HL-60/S4 (cell line): ENCODE data around the gene OR2J1.
"Not testable (repeated sequence)": the region's sequence is repeated elsewhere in the genome, so short reads cannot be mapped to it uniquely, and the experiment has no call there.

Source experiments
- in situ Hi-C: fragments of 300-500 bp; cut with MboI; formaldehyde crosslinking; loops from 2 replicates; pipeline ENCODE4 v1.14.3; 2022; ENCODE audit warnings: low sequenced_read_pairs

Gene OR2J1

DNA sequence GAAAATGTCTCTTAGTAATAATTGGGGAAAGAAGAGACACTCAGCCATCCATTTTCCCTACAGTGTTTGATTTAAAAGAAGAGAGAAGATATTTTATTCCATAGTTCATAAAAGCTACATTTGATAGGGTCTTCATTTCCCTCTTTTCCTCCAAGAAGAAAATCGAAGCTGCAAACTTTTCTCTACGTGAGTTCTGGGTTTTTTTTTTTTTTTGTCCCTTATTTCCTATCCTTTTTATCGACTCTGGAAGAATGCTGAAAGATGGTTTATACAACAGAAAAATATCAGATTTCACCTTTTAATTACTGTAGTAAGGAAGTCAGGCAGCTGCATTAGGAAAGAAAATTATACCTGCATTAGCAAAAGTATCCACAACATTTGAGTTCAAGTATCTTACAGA, at the start of gene OR2J1:
TSS of gene OR2J1 (plus strand) at position 301 of the 400 bp plus-strand sequence. CDS start 1,453 bp downstream, outside the sequence.
- in situ Hi-C loops, result no loop called here

DNA sequence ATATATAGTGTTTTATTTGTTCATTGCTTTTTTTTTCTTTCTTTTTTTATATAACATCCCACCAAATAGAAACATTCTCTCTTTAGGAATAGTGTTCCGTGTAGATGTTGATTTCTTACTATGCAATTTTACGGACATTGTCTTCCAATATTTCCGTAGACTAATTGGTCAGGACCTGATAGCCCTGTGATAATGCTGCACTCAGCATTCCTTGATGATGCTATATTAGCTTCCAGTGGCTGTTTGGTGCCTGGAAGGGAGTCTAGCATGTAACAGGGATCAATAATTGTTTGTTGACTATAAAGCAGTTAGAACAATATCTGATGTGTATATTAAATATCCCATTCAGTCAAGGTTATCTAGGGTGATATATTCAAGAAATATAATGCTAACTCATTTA, 47.6 kb upstream of the OR2J1 start:
- in situ Hi-C loops, result no loop called here

DNA sequence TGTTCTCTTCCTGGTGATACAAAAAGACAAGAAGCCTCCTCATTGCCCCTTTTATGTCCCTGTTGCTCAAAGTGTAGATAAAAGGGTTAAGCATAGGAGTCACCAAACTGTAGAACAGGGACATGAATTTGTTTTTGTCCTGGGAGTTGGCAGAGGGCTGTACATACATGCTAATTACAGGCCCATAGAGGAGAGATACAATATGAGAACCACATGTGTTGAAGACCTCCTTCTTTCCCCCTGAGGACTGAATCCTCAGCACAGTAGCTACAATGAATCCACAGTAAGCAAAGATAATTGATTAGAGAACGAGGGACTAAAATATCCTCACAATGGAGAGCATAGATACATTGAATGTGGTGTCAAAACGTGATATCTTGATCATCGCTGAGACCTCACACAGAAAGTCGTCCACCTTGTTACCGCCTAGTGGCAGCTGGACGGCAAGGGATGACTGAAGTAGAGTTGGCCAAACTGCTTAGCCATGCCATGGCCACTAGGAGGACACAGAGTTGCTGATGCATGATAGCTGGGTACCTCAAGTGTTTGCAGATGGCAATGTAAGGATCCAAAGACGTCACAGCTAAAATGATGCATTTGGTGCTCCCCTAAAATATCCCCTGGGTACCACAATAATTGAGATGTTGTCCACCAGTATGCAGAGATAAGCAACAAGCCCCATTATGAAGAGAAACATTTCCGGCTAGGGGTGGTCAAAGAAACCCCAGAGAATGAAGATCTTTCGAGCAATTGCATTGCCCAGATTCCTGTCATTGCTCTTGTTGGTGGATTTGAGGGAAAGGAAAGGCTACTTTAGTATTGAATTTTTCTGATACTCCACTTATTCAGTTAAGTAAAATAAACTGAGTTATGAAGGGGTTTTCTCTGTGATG, 27.2 kb upstream of the OR2J1 start:
- in situ Hi-C loops, result no loop called here

DNA sequence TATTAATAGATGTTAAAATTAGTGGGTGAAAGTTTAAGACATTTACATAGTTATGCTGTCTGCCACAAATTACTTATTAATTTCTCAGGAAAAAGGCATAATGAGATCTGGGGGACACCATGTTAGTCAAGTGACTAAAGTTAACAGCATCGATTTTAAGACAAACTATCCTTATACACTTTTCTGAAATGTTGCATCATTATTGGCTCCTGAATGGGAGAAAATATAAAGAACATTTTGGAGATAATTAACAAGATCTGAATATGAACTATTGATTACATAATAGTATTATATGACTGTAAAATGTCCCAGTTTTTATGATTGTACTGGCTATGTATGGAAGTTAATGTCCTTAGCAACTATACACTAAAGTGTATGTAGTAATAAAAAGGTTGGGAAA, 20.1 kb upstream of the OR2J1 start:
- in situ Hi-C loops, result no loop called here

DNA sequence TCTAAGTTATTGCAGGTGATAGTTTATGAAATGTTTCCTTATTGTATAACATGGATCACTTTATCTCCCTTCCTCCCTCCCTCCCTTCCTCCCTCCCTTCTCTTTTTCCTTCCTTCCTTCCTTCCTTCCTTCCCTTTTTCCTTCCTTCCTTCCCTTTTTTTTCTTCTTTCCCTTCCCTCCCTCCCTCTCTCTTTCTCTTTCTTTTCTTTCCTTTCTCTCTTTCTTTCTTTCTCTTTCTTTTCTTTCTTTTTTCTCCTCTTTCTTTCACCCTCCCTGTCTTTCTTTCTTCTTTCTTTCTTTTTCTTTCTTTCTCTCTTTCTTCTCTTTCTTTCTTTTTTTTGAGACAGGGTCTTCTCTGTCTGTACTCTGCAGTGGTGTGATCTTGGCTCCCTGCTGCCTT, 18.0 kb upstream of the OR2J1 start:
- in situ Hi-C loops, result no loop called here

DNA sequence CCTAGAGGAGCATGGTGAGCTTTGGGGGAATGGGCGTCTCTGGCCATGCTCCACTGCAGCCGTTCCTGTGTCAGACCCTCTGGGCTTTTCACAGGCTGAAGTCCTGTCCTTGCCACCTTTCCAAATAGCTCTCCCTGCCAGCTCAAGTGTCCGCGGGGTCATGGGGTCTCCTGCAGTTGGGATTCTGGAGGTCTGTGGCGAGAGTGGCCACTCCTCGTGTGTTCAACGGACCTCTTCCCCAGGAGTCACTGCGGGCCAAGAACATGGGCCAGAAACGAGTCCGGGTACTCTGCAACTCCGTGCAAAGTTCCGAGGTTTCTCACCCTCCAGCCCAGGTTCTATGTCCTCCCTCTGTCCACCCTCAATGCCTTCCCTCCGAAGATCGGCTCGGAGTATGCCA, 16.8 kb upstream of the OR2J1 start:
- in situ Hi-C loops, result no loop called here

DNA sequence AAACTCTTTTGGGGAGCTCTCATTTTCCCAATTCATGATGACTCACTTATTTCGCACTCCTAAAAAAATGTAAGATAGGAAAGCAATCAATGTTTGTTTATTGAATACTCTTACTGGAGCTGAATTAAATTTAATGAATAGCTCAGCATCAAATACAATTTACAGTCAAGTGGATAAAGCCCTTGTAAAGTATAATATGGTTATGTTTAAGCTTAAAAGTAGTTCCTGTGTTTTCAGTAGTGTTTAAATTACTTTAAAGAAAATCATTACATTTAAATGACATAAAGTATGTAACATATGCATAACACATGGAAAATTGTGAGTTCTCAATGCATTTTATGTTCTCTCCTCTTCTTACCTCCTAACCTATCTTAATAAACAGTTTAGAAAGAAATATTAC, 12.1 kb upstream of the OR2J1 start, which contains the start of gene OR2B3:
TSS of gene OR2B3 (minus strand) at position 101 of the 400 bp plus-strand sequence. CDS start at position 36, 65 bp downstream.
- in situ Hi-C loops, result no loop called here

DNA sequence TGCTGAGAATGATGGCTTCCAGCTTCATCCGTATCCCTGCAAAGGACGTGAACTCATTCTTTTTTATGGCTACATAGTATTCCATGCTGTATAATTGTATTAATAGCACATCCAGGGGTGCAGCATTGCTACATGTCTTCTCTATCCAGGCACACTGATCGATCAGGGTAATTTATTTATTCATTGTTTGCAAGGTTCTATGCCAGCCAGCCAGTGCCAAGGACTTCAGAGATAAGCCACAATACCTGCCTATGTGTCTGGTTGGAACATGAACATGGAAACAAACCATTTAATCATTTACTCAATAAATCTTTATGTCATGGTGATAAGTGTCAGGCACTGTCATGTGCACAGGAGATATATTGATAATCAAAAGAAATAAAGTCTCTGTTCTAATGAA, 6.3 kb upstream of the OR2J1 start:
- in situ Hi-C loops, result no loop called here

DNA sequence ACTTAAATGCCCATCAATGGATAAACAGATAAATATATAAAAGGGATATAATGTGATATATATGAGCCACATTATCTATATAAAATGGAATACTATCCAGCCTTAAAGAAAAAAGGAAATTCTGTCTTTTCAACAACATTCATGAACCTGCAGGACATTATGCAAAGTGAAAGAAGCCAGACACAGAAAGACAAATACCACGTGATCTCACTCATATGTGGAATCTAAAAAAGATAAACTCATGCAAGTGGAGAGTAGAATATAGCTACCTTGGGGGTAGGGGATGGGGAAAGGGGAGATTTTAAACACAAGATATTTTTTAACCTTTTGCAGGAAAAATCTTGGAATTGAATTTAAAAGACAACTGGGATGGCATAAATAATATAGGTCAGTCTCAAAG, 1.5 kb upstream of the OR2J1 start:
- in situ Hi-C loops, result no loop called here

DNA sequence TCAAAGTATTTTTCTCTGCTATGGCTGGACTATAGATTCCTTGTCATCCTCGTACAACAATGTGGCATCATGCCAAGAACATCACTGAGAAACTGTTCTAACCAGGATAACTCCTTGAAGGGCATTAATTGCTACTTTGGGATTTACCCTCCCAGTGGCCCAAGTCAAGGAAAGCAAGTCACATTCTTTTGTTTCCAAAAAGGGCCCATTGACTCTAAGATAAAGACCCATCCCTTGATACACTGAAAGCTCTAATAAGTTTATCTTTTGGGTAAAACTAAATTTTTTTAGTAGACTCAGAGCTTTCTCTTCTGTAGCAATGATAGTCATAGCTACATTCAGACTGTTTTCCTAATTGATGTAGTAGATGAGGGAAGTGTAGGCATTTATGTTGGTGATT, 8.5 kb downstream of the OR2J1 start, which contains the start of gene OR2J3:
TSS of gene OR2J3 (plus strand) at position 301 of the 400 bp plus-strand sequence. CDS start 3,833 bp downstream, outside the sequence.
- in situ Hi-C loops, result no loop called here

DNA sequence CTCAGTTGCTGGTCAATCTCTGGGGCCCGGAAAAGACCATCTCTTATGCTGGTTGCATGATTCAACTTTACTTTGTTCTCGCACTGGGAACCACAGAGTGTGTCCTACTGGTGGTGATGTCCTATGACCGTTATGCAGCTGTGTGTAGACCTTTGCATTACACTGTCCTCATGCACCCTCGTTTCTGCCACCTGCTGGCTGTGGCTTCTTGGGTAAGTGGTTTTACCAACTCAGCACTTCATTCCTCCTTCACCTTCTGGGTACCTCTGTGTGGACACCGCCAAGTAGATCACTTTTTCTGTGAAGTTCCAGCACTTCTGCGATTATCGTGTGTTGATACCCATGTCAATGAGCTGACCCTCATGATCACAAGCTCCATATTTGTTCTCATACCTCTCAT, 12.8 kb downstream of the OR2J1 start:
- in situ Hi-C loops, result no loop called here

DNA sequence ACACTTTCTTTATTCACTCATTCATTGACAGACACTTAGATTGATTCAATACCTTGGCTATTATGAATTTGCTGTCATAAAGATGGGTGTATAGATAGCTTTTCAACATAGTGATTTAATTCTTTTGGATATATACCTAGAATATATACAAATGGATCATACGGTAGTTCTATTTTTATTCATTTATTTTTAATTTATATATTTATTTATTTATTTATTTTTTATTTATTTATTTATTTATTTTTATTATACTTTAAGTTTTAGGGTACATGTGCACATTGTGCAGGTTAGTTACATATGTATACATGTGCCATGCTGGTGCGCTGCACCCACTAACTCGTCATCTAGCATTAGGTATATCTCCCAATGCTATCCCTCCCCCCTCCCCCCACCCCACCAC, 15.7 kb downstream of the OR2J1 start:
- in situ Hi-C loops, result not testable (repeated sequence)

DNA sequence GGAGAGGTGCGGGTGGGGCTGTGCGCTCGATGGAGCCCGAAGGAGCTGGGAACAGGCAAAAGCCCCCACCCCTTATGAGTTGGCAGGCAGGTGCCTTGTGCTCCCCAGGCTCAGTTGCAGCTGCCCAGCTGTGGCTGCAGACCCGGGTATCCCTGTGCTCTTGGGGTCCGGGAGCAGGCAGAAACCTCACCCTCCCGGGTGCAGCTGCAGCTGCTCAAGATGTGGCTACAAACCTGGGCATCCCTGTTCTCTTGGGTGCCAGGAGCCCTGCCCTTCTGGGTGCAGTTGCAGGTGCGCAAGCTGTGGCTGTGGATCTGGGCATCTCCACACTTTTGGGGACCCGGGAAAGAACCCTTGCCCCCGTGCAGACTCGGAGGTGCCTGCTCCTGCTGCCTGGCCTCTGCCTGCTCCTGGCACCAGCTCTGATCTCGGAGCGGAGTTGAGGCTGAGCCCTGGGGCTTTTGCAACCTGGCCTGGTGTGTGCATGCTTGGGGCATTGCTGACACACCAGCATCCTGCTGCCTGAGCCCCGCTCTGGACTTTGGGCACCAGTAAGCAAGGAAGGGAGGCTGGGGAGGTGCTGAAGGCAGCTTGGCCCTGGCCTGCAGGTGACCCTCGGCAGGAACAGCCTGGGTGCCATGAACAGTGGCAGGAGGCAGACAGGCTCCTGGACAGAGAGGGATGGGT, 30.2 kb downstream of the OR2J1 start:
- in situ Hi-C loops, result no loop called here

DNA sequence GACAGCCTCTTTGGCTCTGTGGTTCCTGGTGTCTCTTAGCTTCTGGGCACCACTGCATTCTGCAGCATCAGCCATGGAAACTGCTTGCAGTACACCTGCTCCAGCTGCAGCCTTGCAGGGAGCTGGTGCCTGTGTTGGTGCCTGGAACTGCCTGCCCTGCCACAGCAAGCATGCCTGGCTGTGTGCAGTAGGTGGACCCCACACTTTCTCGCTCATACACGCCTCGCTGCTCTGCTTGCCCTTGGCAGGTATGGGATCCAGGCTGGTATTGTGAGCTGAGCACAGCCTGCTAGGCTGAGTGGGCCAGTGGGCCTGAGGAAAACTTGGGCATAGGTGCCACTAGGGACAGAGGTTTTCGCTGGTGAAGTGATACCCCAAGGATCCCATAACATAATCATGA, 31.4 kb downstream of the OR2J1 start:
- in situ Hi-C loops, result no loop called here

DNA sequence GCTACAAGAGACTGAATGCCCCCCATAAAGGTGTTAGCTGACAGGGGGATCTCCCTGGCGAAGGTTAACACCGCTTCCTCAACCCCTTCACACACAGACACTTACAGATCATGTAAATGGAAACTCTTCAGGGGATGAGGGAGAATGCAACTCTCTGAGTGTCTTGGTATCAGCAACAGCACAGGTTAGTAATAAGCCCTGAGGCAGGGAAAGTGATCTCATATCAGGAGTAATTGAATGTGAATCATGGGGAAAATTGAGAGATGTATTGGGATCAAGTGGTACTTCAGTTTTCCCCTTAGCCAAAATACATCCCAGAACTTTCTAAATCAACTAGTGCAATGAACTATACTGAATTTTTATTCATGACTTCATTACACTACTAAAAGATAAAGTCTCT, 32.4 kb downstream of the OR2J1 start:
- in situ Hi-C loops, result no loop called here

DNA sequence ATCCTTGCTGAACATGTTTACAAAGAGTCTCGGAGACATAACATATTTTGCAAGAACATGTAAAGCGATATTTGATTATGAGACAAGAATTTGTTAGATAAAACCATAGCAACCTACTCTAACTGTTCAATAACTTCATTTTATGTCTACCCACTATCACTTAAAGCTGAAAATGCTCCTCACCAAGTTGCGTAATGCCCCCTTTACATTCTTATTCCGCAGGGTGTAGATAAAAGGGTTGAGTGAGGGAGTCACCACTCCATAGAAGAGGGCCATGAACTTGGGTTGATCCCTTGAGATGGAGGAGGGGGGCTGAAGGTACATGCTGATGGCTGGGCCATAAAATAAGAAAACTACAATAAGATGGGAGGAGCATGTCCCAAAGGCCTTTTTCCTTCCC, 38.4 kb downstream of the OR2J1 start:
- in situ Hi-C loops, result no loop called here

DNA sequence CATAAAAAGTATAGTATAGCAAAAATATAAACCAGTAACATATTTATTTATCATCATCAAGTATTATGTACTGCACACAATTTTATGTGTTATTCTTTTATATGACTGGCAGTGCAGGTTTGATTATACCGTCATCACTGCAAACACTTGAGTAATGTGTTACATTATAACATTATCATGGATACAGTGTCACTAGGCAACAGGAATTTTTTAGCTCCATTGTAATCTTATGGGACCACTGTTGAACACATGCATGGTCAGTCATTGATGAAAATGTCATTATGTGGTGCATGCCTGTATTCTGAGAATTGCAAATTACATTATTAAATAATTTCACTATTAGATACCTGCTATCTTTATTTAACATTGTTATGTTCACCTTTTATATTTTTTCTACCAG, 42.3 kb downstream of the OR2J1 start:
- in situ Hi-C loops, result no loop called here

DNA sequence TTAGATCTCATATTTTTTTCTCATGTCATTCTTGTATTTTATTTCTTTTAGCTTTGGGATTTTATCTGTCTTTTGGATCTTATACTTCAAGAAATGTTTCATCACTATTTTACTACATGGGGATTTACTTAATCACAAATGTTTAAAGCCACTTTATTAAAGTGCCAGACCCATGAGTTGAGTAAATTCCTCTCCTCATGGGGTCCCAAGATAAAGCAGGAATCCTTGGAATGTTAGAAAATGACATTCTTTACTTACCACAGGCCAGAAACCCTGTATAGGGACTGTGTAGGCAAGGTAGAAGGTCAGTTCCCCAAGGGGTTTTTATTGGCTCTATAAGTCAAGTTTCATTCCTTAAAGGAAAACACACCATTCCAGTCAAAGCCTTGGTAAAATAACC, 43.0 kb downstream of the OR2J1 start:
- in situ Hi-C loops, result no loop called here

DNA sequence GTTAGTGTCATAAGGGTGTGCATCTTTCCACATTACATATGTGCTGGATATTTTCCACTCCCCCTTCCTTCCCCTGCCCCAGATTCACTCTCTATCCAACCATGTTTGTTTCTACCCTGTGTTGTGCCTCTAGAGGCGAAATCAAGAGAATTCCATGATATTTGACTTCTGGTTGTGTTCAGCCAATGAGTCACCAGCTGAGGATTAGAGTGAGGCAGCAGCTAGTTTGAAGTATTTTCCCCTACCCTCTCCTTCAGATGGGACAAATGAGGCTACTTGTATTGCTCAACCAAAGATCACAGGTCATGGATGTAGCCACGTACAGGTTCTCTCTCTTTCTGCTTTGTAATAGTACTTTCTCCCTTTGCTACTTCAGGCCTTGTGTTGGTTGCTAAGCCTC, 46.9 kb downstream of the OR2J1 start:
- in situ Hi-C loops, result no loop called here

DNA sequence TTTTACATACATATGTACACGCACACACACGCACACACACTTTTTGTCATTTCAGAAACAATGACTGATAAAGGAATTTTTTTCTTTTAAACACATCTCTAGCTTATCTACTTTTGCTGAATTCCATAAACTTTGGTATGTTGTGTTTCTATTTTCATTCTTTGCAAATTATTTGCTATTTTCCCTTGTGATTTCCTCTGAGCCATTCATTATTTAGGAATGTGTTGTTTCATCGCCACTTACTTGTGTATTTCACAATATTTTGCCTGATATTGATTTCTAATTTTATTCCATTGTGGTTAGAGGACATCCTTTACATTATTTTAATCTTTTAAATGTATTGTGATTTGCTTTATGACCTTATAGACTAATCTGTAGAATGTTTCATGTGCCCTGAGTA, 47.8 kb downstream of the OR2J1 start:
- in situ Hi-C loops, result no loop called here

DNA sequence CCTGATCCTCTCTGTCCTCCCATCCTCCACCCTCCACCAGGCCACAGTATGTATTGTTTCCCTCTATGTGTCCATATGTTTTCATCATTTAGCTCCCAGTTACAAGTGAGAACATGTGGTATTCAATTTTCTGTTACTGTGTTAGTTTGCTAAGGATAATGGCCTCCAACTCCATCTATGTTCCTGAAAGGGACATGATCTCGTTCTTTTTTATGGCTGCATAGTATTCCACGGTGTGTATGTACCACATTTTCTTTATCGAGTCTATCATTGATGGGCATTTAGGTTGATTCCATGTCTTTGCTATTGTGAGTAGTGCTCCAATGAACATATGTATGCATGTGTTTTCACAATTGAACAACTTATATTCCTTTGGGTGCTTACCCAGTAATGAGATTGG, 50.2 kb downstream of the OR2J1 start:
- in situ Hi-C loops, result not testable (repeated sequence)
